Measurements from ENCODE around the gene SASH1.

The SASH1 gene

GRCh38 chr6:148470606-148471465 is 128.2 kb downstream of the SASH1 start:
- DNase-seq (ENCODE audit: low read depth) = no peak
- no peak for TF ChIP-seq CTCF (IDR thresholded peaks at IDR 0.05; ENCODE audit: insufficient read depth, low read depth, low read length, missing control alignments)
- H3K4me3 ChIP-seq (ENCODE audit: low read length) = no peak overlapping the region

GRCh38 chr6:148471624-148472159 is 129.1 kb downstream of the SASH1 start:
- DNase-seq (ENCODE audit: low read depth) = no peak
- no peak overlapping the region for H3K4me3 ChIP-seq (ENCODE audit: low read length)
- no peak for TF ChIP-seq CTCF (IDR thresholded peaks at IDR 0.05; ENCODE audit: insufficient read depth, low read depth, low read length, missing control alignments)

GRCh38 chr6:148472171-148473105 is 129.8 kb downstream of the SASH1 start:
- no peak overlapping the region for H3K4me3 ChIP-seq (ENCODE audit: low read length)
- no peak for TF ChIP-seq CTCF (IDR thresholded peaks at IDR 0.05; ENCODE audit: insufficient read depth, low read depth, low read length, missing control alignments)
- DNase-seq (ENCODE audit: low read depth) = no peak

- TF ChIP-seq CTCF (IDR thresholded peaks at IDR 0.05; ENCODE audit: insufficient read depth, low read depth, low read length, missing control alignments) = no peak
- H3K4me3 ChIP-seq (ENCODE audit: low read length) = no peak overlapping the region
- no peak for DNase-seq (ENCODE audit: low read depth)
Observed at GRCh38 chr6:148479497-148479896, 136.9 kb downstream of the SASH1 start.

GRCh38 chr6:148487461-148487860 is 144.8 kb downstream of the SASH1 start:
- no peak for TF ChIP-seq CTCF (IDR thresholded peaks at IDR 0.05; ENCODE audit: insufficient read depth, low read depth, low read length, missing control alignments)
- no peak overlapping the region for H3K4me3 ChIP-seq (ENCODE audit: low read length)
- DNase-seq (ENCODE audit: low read depth) = no peak

GRCh38 chr6:148491638-148492251 is 149.1 kb downstream of the SASH1 start:
- TF ChIP-seq CTCF (IDR thresholded peaks at IDR 0.05; ENCODE audit: insufficient read depth, low read depth, low read length, missing control alignments) = no peak
- DNase-seq (ENCODE audit: low read depth) = no peak
- no peak overlapping the region for H3K4me3 ChIP-seq (ENCODE audit: low read length)
